Measurements from ENCODE around the gene CADM1.

Gene CADM1

DNA sequence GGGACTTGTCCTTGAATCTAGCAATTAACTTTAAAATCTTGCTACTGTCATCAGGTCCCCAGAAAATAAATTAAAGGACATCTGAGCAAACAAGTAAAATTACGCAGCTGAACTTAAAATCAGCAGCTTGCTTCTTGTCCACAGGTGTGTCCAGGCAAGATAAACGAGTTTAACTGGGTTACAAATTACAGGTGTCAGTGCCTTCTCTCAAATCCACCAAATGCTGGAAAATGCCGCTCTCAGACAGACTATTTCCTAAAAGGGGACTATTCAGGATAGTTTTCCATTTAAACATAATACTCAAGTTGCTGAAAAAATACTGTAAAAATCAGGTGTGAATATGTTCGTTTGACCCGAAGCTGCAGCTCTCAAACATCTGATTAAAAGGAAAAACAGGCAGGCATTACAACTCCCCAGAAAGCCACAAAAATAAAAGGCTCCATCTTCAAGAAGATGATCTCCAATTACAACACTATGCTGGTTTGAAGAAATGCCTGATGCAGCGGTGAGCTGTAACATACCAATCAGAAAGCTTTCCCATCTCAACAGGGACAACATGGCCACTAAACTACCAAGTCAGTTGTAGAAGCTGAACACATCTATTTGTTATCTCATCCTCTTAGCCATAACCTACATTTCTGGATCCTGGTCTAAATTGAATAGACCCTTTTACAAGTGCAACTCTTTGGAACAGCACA lies 82.1 kb downstream of the CADM1 start:
- DNase-seq = no peak
- in situ Hi-C loops (cut with HindIII; ENCODE audit: low pct_ligation_motif_present, low pct_unique_long_range_greater_than_20kb, low sequenced_read_pairs) = no loop called here

DNA sequence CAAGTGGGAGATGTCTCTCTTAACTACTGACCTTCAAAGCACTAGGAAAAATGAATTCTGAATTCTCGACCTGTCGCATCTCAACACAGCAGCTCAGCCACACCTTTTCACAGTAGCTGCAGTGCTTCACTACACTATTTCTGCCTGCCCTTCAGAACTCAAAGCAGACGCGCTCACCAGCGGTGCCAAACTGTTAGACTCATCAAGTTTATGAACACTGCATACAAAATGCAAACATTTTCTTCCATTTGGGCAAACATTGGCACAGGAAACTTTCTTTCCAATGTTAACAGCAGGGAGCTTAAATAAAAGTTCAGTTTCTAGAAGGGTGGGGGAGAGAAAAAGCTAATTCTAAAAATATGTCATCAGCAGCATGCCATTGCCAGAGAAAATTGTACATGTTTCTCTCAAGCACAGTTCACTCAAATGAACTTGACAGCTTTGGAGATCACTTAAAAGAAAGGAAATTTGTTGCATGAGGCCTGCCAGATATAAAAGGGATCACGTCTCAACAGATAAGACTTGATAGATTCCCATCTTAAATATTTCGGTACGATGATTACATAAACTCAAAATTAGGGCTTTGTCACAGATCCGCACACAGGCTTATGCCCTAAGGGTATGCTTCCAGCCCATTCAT lies 82.7 kb downstream of the CADM1 start:
- in situ Hi-C loops (cut with HindIII; ENCODE audit: low pct_ligation_motif_present, low pct_unique_long_range_greater_than_20kb, low sequenced_read_pairs) = no loop called here
- DNase-seq = no peak

DNA sequence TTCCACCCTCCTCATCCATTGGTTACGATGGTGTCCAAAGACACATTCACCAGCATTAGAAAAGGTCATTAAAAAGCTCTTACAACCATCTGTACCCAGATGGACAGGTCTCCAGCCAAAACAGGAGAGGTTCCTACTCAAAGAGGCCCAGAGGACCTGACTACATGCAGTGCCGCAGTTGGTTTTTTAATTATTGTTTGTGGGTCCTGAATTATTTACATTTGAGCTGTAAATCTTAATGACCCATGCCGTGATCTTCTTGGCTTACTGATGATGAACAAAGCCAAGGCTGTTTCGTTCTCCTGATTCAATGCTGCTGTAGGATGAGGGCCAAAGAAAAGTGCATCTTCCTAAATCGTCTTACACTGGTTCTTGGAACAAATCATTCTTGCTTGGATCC lies 83.7 kb downstream of the CADM1 start:
- DNase-seq = no peak
- in situ Hi-C loops (cut with HindIII; ENCODE audit: low pct_ligation_motif_present, low pct_unique_long_range_greater_than_20kb, low sequenced_read_pairs) = no loop called here

DNA sequence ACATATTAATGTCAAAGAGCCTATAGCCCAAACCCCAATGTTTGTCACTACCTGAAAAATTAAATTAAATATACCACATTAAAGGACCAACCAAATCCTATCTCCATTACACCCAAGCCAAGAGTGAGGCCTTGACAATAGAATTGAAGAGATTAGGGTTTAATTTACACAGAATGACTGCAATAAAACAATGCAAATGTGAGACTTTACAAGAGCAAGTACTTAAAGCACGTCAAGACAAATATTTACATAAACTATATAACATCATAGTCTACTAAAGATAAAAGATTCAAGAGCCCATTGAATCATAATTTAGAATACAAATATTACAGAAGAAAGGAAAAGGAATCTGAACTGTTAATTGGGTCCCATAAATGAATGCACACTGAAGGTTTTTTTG lies 85.6 kb downstream of the CADM1 start:
- in situ Hi-C loops (cut with HindIII; ENCODE audit: low pct_ligation_motif_present, low pct_unique_long_range_greater_than_20kb, low sequenced_read_pairs) = no loop called here
- no peak for DNase-seq

DNA sequence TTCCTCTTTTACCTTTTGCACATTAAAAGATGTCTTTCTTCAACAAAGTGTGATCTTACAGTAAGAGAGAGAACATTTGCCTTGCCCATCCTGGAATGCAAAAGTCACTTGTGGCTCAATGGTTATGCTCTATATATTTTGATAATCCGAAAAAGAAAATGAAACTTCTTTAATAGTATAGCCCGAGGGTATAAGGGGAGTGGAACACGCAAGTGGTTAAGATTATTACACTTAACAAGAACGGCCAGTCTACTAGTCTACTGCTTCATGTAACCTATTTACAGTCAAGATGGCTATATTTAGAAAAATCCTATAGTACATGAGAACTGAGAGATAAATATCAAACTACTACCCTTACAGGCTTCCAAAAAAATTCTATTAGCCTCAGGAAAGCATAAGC lies 86.1 kb downstream of the CADM1 start:
- no peak for DNase-seq
- in situ Hi-C loops (cut with HindIII; ENCODE audit: low pct_ligation_motif_present, low pct_unique_long_range_greater_than_20kb, low sequenced_read_pairs) = no loop called here

DNA sequence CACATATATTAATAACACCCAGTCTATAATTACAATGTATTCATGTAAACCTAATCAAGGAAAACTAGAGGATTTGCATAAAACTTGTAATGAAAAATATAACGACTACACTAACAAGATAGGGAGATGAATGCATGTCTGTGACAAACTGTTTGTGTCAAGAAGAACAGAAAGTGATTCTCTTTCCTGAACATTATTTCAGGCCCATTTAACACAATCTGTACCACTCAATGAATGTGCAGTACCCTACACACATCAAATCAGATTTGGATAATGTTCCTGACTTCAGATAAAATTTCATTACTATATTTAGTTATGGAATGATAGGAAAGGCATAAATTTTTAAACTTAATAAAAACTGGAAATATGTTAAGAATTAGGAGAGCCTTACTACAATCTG lies 93.1 kb downstream of the CADM1 start:
- in situ Hi-C loops (cut with HindIII; ENCODE audit: low pct_ligation_motif_present, low pct_unique_long_range_greater_than_20kb, low sequenced_read_pairs) = no loop called here

DNA sequence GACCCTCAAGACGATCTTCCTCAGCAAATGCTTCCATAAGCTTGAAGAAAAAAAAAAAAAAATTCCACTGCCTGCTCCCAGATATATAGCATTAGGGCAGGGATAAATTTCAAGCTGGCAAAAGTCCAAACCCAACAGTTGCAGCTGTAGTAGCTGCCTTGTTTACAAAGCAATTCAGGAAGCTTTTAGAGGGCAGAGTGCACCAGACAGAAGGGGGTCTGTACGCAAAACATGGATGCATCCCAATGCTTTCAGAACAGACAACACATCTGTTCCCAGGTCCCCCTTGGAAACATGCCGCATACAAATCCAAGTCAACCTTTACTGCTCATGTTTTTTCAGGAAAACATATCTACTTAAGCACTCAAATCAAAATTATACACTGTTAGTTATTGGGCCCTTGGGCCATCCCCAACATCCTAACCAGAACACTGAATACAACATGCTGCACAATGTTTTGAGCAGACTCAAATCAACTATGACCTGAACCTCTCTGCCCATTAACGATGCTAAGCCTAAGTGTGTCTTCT lies 94.5 kb downstream of the CADM1 start:
- DNase-seq = no peak
- in situ Hi-C loops (cut with HindIII; ENCODE audit: low pct_ligation_motif_present, low pct_unique_long_range_greater_than_20kb, low sequenced_read_pairs) = no loop called here

More for the DNA sequence above, 93.1 kb downstream of the CADM1 start:
- DNase-seq = no peak

DNA sequence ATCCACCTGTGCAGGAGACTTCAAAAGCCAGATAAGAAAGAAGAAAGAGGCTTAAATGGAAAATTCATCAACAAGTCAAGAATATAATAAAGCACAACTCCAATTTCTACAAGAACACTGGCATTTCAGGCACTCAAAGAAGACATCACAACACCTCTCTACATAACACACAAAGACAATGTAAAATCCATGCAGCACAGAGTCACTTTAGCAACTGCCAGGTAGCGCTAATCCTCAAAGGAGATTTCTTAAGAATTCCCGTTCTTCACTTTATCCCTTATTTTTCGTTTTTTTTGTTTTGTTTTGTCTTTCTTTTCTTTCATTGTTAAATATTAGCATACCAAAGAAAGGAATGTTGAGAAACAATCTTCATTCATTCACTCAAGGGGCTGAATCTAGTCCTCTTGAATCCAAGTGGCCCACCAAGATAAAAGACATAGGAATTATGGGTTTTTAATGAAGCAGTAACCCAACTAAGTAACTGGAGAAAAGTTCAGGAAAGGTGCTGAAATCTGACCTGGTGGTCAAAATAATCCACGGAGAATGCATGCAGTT lies 95.0 kb downstream of the CADM1 start:
- no peak for DNase-seq

DNA sequence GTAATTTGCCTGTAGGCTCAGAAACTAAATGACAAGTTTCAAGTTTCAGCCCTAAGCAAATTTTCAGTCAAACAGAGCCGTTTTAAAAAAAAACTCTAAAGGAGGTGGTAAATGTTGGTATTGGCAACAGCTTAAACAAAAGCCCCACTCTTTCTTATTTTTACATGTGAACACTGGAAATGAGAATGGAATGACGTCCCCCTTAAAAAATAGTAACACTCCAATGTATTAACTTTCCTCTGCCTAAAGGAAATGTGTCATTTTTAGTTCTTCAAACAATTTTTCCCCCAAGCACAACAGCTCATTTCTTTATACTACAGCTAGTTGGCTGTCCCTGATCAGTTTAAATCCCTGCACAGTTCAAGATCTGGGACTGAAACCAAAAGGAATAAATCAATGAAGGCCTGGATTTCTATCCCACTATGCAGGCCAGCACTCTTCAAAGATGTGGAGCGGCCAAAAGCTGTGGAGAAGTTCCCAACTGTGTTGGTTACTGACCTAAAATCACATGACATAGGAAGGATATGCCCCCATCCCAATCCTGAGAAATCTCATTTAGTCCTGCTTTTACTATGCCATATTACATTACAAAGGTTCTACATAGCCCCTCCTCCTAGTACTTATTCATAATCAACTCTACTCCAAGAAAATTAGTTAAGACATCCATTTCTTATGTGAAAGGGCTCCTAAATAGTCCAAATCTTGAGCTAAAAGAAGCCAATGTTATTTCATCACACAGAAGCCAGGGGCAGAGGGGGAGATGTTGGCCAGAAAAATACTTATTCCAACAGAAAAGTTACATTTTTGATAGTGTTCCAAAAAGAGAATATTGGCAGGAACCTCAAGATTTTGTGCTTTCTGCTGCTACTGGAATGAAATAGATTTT lies 95.9 kb downstream of the CADM1 start:
- DNase-seq = no peak
- in situ Hi-C loops (cut with HindIII; ENCODE audit: low pct_ligation_motif_present, low pct_unique_long_range_greater_than_20kb, low sequenced_read_pairs) = no loop called here

More for the DNA sequence above, 95.0 kb downstream of the CADM1 start:
- in situ Hi-C loops (cut with HindIII; ENCODE audit: low pct_ligation_motif_present, low pct_unique_long_range_greater_than_20kb, low sequenced_read_pairs) = no loop called here

DNA sequence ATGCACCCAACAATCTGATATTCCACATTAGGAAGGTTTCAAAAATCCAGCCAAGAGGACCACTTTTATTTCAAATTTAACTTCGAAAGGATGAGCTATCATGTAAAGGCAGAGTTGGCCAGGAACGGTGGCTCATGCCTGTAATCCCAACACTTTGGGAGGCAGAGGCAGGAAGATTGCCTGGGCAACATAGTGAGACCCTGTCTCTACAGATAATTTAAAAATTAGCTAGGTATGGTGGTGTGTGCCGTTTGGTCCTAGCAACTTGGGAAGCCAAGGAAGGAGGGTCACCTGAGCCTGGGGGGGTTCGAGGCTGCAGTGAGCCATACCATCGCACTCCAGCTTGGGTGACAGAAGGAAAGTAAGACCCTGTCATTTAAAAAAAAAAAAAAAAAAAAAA lies 96.7 kb downstream of the CADM1 start:
- in situ Hi-C loops (cut with HindIII; ENCODE audit: low pct_ligation_motif_present, low pct_unique_long_range_greater_than_20kb, low sequenced_read_pairs) = no loop called here

DNA sequence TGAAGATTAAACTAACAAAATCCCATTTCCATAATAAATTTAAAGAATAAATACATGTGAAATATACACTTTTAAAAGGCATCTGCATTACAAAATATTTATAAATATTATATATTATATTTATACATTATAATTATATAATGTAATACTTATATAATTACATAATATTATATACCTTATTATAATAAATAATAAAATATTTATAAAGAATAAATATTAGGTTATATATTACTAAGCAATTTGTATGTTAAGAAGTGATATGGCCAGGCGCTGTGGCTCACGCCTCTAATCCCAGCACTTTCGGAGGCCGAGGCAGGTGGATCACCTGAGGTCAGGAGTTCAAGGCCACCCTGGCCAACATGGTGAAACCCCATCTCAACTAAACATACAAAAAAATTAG lies 97.8 kb downstream of the CADM1 start:
- no peak for DNase-seq
- in situ Hi-C loops (cut with HindIII; ENCODE audit: low pct_ligation_motif_present, low pct_unique_long_range_greater_than_20kb, low sequenced_read_pairs) = no loop called here

More for the DNA sequence above, 96.7 kb downstream of the CADM1 start:
- no peak for DNase-seq

DNA sequence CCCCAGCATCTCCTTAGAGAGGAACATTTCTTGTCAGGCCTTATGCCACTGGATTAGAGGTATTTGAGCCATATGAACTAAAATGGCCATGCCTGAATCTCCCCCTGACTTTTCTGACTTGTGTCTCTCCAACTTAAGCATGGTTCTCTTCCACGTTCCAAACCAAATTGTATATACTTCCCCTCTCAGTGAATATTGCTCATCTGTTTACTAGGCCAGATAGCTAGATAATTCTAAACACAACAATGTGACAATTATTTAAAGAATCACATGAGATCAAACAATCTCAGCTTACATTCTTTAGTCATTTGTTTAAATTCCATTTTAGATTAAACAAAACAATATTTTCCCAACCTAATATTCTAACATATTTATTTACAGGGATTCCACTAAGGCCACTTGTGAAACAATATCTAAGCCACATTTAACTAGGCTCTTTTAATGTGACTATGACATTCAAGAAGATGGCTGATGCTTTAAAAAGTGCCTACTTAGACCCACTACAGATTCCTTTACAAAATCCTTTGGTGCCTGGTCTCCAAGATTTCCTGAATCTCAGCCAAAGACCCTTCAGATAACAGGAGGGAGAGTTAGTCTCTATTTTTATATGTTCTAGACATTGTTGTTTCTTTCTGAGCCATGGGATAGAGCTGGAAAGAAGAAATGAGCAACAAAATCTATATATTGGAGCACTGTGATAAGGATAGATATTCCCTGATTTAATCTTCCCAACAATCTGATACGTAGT lies 105.7 kb downstream of the CADM1 start:
- in situ Hi-C loops (cut with HindIII; ENCODE audit: low pct_ligation_motif_present, low pct_unique_long_range_greater_than_20kb, low sequenced_read_pairs) = no loop called here
- DNase-seq = no peak

DNA sequence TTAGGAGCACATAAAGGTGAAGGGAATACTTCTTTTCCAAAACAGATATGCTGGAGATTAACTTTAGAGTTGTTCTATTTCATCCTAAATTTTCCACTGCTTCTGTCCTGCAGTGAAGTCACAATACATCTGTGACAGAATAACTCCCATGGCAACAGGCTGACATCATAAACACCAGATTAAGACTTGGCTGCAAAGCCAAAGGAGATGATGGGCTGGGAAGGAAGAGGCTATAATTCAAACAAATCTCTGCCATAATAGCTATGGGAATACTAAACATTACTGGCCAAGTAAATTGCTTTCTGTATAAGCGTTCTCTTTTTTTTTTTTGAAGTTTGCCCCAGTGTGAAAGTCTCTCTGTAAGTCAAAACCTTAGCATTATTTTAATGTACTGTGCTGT lies 107.7 kb downstream of the CADM1 start:
- no peak for DNase-seq
- in situ Hi-C loops (cut with HindIII; ENCODE audit: low pct_ligation_motif_present, low pct_unique_long_range_greater_than_20kb, low sequenced_read_pairs) = no loop called here

DNA sequence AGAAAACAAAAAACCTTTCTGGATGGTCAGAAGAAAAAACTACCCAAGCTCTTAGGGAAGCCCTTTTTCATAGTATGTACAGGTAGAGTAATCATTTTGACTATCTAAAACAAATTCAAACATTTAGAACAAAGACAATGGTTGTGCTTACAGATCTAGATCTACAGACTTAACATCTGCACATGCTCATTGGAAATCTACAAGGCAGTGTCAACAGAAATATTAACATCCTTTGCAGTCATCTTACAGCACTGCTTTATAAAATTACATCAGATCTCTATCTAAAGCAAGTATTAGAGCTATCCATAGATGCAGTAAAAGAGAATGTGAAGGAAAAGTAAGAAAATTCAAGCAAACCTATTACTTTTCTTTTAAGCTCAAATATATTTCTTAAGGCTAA lies 110.3 kb downstream of the CADM1 start:
- in situ Hi-C loops (cut with HindIII; ENCODE audit: low pct_ligation_motif_present, low pct_unique_long_range_greater_than_20kb, low sequenced_read_pairs) = no loop called here
- no peak for DNase-seq

DNA sequence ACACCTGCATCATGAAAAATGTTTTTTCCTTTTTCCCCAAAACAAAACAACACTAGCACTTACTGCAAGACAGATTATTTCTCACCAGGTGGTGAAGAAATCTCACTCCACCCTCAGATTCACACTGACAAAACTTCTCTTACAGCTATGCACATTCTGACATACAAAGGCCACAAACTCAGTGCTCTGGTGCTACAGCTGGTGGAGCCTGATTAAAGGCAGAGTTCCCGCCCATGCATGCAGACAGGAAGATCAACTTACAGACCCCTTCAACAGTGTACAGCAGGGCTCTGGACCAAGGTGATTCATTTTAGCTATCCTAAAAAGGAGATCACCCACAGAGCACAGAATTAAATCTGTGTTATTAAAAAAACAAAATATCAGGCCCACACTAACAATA lies 112.6 kb downstream of the CADM1 start:
- DNase-seq = no peak
- in situ Hi-C loops (cut with HindIII; ENCODE audit: low pct_ligation_motif_present, low pct_unique_long_range_greater_than_20kb, low sequenced_read_pairs) = no loop called here

DNA sequence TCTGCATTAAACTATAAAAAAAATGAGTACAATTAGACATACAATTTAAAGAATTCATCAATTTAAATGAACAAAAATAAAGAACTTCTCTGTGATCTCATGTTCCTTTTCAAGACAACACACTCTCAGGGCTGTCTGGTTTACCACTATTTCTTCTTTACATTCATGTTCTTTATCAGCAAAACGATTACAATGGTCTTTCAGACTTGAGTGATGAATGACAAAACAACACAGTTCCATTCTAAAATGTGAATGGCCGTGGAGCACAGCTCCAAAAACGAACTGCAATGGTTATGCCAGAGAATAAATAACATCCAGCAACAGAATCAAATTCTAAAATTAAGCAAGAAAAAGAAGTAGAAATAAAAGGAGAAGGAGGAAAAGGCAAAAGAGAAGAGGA lies 113.1 kb downstream of the CADM1 start:
- DNase-seq = no peak
- in situ Hi-C loops (cut with HindIII; ENCODE audit: low pct_ligation_motif_present, low pct_unique_long_range_greater_than_20kb, low sequenced_read_pairs) = no loop called here

DNA sequence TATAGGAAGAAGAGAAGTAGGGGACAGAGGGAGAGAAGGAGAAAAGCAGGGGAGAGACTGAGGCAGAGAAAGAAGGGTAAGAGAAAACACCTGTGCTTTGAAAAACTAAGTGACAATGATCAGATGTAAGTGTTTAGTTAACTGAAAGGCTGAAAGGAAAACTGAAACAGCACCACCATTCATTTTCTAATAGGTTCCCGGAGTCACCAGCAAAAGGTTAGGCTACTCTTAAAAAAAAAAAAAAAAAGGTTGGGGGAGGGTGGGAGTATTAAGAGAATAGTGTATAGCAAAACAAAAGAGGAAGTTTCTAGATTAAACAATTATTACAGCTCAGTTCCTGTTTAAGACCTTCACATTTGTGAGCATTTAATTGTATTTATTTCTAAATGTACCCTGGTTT lies 113.8 kb downstream of the CADM1 start:
- in situ Hi-C loops (cut with HindIII; ENCODE audit: low pct_ligation_motif_present, low pct_unique_long_range_greater_than_20kb, low sequenced_read_pairs) = no loop called here
- no peak for DNase-seq

DNA sequence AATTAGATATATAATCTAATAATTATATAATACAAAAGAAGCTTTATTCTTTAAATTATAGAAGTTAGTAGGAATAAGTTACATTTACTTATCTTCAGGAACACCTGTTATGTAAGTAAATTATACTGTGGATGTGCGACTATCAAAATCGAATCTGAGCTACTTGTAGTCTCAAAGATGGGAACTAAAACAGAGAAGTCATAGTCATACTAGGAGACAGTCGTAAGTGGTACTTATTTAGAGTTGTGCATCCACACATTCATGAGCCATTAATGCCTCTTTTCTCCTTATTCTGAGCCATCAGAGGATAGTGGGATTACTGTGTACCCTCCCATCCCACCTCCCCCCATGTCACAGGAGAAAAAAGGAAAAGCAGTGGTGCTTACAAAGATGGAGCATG lies 114.4 kb downstream of the CADM1 start:
- in situ Hi-C loops (cut with HindIII; ENCODE audit: low pct_ligation_motif_present, low pct_unique_long_range_greater_than_20kb, low sequenced_read_pairs) = no loop called here
- DNase-seq = no peak
